Stimulated activated CD8-positive, alpha-beta memory T cell treated with anti-CD3 and anti-CD28 coated beads, Interleukin-7, amount 100 ng/mL, for 4 hours (primary cell): ENCODE results near the gene TCAIM.

Source experiments
- DNase-seq, 2 donors: peaks; one replicate each; pipeline ENCODE4 v3.0.0-alpha.2; 2020; ENCODE audit warnings: low read depth in 2 of 2

TCAIM gene, protein sequence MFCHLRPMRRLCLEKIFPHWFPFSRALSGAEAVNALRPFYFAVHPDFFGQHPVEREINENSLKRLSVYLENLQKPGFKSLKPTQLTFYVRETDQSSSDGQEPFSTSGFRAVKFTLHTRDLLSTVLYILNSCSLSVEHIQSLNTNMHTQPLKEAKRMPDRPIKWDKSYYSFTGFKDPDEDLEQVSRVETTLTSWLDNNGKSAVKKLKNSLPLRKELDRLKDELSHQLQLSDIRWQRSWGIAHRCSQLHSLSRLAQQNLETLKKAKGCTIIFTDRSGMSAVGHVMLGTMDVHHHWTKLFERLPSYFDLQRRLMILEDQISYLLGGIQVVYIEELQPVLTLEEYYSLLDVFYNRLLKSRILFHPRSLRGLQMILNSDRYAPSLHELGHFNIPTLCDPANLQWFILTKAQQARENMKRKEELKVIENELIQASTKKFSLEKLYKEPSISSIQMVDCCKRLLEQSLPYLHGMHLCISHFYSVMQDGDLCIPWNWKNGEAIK

DNA sequence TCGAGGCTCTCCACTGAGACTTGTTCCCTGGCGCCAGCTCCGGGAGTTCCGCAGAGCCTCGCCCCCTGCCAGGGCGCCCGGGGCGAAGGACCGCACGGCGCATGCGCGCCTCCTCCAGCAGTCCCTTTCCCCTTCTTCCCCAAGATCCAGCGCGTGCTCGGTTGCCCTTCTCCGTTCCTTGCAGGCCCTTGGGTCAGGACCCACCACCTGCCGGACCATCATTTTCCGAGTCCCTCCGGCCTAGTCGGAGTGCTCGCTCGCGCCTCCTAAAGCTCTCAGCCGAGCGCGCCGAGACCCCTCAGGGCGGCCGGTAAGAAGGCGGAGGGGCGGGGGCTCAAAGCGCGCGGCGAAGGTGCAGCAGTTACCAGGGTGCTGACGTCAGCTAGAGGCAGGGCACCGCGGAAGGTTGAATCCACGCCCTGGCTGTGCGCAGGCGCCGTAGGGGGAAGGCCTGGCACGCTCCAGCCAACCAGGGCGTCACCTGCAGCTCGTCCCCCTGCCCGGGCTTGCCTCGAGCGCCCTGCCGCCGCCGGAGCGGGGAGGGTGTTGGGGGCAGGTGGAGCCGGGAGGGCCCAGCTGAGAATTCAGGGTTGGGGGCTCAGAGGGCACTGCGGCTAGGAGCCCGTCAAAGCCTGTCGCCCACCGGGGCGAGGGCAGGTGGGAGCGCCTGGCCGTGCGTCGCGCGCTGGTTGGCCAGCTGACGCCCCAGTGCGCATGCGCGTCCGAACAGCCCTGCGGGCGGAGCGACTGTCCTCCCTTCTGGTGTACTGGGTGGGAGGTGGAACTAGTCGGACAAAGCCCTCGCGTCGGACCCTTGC, at the start of gene TCAIM:
TSS of gene TCAIM (plus strand) at position 757 of the 818 bp plus-strand sequence. CDS start 16,017 bp downstream, outside the sequence.
- DNase-seq, result peak; percentile 97 to 99

DNA sequence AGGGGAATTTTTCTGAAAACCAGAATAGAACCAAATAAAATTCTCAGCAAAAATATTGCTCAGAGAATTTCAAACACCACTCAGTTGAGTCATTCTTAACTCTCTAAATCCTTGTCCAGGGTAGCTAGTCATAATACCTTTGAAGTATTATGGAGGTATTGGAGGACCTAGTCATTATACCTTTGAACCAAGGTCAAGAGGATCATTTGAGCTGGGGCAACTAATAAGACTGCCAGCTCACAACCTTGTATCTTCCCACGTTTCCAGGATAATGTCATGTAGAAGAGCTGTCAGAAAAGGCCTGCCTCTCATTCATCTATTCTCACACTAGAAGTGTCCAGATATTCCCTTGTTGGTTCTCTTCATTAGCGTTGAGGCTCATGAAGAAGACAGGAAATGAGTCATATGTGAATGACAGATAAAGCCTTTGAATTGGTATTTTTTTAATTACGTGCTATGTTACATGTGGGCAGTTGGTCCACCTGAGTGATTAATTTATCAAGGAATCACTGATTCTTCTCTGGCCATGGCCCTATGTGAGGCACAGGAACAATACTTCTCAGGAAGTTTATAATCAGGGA, 48.6 kb upstream of the TCAIM start:
- DNase-seq, result no peak

DNA sequence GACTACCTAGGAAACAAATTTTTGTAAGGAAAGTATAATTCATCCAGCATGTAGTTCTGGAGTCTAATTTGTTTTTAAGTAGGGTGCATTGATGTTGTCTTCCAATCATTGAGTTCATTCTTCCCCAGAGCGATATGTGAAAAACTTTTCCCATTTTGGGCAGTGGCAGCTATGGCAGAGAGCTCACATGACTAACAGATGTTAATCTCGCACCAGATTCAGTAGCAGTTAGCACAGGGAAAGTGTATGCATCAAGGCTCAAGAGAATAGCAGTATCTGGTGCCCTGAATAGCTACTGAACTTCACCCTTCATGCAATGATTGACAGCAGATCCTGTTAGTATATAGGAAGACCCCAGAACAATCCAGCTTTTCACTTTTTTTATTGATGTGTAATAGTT, 46.3 kb upstream of the TCAIM start:
- DNase-seq, result no peak

DNA sequence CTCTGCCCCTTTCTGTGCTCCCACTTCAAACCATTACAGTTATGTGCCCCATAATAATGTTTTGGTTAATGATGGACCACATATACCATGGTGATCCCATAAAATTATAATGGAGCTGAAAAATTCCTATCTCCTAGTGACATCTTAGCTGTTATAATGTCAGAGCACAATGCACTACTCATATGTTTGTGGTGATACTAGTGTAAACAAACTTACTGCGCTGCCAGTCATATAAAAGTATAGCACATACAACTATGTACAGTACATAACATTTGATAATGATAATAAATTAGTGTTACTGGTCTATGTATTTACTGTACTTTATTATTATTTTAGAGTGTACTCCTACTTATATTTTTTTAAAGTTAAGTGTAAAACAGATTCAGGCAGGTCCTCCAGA, 45.6 kb upstream of the TCAIM start:
- DNase-seq, result no peak

DNA sequence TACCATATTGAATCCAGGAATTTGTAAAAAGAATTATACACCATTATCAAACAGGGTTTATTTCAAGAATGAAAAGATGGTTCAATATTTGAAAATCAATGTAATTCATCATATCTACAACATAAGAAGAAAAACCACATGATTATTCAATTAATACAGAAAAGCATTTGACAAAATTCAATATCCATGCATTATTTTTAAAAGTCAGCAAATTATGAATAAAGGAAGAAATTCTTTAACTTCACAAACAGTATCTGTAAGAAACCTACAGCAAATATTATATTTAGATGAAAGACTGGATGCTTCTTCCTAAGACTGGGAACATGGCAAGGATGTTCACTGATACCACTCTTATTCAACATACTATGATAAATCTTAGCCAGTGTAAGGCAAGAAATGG, 41.3 kb upstream of the TCAIM start:
- no peak for DNase-seq

DNA sequence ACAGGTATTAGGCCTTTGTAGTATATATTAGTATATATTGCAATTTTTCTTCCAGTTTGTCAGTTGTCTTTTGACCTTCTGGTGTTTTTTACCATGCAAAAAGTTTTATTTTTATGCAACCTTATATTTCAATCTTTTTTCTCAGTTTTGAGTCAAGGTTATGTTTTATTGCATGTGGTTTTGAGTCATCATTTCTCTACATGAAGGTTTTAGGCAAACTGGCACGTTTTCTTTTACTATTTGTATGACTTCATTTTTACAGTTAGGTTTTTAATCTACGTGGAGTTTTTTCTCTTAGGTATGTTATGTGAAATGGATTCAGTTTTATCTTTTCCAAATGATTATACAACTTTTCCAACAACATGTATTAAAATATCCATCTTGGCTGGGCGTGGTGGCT, 36.8 kb upstream of the TCAIM start:
- no peak for DNase-seq

DNA sequence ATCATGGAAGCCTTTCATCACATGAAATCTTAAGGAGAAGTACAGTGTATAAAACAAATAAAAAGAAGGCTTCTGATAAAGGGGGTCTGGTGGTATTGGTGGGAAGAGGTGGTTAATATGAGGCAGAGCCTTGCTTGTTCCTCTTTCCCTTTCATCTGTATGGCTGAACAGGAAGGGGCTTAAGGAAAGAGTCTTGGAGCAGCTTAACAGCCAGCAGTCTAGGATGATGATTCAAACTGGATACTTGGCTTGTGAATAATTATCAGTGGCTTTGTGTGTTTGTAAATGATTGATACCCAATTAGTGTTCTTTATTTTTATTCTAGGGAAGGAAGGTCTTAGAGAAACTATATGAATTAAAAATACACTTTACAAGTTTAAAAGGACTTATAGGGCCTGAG, 29.1 kb upstream of the TCAIM start:
- DNase-seq, result no peak

DNA sequence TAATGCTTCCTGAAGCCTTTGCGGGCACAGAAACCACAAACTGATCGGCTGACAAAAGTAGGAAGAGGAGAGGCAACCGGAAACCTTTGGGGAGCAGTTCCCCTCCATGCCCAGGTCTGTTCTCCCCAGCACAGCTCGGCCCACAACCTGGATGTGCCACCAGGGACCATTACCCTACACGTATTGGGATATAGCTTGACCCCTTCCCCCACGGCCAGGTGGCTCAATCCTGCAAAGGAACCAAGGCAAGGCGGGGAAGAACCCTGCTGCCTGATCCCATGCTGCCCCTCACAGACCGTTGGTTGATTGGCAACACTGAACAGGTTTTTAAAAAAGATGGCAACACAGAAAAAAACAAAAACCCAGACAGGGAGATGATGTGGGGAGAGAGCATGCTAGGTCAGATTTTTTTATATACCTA, 19.7 kb upstream of the TCAIM start:
- DNase-seq, result no peak

DNA sequence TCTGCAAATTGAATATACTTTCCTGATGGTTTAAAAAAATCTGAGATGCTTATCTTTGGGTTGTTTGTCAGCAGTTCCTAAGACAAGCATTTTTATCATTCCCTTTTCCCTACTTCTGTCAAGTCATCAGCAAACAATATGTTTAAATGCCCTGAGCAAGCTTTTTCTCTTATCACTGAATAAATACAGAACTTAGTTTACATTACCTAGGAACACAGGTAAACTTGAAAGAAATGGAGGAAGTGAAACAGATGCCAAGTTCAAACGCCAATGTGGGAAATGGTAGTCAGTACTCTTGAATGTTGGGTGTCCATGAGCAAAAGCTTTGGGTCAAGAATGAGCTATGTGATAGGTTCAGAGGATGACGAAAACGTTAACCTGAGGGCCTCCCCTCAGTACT, 17.2 kb upstream of the TCAIM start:
- no peak for DNase-seq

DNA sequence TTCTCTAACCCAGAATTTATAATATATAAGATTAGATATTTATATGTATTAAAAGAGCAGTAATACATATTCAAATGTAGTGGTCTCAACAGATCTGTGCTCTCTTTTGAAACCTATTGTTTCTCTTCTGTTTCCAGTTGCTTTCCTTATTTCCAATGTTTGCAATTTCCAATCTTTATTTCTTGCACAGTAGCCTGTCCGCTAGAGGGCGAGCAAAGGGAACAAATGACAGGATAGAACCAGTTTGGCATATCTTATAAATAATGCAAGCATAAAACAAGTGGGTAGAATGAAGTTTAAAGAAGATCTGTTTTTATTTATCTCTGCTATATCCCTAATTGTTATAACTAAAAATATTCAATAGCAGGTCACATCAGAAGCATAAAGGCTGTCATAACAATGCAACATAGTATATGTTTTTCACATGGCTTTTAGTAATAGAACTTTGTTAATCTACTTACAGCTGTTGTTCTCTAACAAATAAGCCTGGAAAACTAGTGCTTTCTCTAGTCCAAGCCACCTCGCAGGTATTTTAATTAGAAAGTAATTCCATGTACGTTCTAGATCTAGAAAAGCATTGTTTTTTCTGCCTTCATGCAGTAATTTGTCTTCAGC, 15.1 kb upstream of the TCAIM start:
- DNase-seq, result peak; percentile 13 to 20

DNA sequence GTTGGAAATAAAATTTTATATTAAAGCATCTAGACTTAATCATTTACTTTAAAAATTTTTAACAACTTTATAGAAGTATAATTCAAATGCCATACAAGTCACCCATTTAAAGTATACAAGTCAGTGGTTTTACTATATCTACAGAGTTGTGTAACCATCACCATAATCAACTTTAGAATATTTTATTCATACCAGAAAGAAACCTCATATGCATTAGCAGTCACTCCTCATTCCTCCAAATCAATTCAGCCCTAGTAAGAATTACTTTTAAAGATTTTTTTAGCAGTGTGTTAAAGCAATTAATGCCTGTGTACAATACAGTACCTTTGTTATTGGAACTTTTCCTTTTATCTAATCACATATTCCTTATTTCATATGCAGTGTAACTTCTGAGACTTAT, 14.0 kb upstream of the TCAIM start:
- no peak for DNase-seq

DNA sequence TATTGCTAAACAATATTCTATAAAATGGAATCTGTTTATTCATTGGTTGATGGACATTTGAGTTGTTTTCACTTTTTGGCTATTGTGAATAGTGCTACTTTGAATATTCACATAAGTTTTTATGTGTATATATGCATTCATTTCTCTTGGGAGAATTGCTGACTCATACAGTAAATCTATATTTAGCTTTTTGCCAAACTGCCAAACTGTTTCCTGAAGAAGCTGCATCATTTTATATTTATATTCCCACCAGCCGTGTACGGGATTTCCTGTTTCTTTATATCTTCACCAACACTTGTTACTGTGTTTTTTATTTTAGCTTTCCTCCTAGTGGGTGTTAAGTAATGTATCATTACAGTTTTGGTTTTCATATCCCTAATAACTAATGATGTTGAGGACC, 12.5 kb upstream of the TCAIM start:
- DNase-seq, result no peak

DNA sequence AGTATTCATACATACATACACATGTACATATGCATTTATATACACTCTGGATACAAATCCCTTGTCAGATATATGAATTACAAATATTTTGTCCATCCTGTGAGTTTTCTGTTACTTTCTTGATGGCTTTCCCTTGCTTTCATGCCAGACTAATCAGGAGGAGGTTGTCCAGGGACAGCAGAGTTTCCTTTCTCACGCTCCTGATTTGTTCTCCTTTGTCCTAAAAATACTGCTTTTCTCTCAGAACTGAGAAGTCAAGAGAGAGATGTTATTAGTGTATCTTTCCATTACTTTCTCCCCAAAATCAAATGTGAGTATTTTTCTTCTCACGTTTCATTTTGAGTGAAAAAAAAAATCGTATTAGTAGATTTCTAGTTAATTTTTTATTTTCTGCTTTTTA, 12.1 kb upstream of the TCAIM start:
- no peak for DNase-seq

DNA sequence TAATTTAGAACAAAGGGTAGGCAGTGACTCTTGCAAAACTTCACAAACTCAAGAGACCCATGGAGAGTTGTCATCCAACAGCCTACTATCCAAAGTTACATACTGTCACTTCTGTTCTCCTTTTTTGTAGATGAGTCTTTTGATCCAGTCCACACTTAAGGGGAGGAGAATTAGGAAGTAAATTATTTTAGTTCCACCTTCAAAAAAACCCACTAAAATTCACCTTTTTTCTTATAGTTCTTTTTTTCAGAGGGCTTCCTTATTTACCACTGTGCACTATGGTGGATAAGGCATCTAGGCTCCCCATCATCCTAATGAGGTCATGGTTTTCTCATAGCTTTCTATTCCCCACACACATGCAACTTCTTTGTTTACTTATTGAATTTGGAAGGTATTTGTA, 8.6 kb upstream of the TCAIM start:
- DNase-seq, result no peak

DNA sequence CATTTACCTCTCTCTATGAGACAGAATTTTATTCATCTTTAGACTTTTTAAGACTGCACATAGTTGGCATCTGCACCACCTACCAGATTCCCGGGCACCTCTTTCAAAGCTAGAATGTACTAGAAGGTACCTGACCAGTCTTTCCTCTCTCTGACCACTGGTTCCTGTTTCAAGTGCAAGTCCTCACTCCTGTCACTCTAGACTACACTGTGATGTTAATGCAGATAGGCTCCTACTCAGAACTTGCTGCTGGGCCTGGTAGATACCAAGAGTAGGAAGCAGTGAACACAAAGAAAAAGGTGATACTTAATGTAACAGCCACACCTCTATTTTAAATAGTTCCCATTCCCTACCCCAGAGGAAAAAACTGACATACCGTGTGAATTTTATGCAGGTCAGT, 8.1 kb upstream of the TCAIM start:
- DNase-seq, result no peak

DNA sequence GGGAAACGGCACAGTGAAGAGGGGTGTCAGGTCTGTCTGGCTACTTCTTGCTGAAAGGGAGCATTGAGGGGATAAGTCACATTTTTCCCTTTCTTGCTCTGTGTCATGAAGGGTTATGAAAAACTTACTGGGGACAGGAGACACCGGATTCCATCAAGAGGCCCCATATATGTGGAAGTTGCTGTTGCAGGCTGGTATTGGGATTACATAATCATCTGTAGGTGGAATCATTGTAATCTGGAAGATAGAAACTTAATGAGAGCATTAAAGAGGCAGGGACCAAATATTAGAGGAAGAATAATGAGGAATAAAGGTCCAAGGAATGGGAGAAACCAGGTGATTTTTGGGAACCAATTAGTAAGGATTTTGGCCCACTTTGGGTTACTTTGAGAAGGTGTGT, 4.2 kb upstream of the TCAIM start:
- no peak for DNase-seq

DNA sequence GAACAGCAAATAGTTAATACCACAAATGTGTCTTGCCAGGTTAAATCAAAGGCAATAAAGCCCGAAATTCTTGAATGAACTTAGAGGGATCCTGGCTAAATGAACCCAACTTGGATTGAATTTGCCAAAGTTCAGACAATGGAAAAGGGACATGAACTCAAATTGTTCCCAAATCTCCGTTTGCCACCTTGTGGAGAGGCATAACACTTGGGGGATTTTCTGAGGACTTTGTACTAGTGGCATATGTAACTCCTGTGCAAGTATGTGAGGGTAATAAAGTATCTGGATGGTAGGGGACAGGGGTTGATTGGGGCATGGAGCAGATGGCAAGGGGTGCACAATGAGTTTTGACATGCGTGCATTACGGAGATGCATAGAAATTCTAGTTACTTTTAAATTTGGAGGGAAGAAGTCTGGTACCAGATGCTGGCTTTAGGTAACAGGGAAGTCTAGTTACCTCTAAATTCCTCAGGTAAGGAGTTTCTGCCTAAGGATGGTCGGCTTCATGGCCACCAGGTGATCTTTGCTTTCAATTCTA, 1.2 kb upstream of the TCAIM start:
- no peak for DNase-seq

DNA sequence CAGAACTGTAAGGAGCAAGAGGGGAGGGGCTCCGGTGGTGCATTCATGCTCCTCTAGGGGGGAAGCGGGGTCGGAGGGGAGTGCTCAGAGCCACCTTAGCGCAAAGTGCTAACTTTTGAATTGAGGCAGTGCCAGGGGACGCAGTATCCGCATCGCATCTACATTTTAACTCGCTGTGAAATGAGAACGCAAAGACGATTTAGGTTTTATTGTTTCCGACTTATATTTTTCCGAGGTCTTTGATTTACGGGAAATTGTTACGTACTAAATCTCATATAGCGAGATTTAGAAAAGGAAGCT, 212 bp downstream of the TCAIM start:
- no peak for DNase-seq

DNA sequence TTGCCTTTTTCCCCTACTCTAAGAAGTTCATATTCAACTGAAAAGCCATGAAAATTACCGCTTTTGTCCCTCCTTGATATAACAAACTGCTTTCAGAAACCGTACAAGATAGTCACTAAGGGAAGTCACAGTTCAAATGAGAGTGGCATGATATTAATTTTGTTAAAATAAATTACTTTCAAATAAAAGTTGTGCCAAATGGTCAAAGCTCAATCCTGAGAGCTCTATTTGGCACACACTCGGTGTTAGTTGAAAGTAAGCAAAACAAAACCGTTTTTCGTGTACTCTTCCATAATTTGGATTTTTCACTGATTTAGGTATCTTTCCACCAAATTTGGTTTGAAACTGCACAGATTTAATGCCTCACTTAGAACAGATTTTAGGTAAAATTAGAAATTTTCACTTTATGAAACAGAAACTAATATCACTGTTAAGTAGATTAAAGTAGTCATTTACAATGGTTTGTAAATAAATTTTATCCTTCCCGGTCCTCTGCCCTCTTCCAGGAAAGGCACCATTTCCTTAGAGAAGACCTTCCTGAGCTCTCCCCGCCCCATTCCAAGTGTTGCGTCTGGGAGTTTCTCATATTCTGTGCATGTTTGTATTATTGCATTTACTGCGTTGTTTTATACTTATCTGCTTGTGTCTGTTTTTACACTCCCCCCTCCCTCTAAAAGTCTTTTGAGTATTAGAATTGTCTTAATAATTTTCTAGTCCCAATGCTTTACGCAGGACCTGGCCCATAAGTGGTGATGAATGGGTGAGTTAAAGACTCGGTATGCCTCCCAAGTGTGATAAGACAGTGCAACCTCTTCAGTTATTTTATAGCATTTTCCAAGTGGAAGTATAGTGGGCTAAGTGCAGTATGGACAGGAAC, 853 bp downstream of the TCAIM start:
- DNase-seq, result no peak

DNA sequence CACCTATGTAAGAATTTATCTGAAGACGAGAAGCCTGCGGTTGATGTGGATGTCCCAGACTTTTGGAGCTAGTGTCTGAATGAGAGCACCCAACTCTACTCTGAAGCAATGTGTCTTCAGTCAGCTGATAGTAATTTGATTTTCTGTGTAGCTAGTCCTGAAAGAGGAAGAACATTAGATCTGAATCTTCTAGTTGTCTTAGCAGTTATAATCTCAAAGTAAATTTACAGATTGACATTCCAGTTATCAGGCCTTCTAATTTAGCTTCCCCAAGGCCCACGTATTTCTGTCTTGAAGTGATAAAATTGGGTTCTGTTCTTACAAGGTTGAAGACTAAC, 1.5 kb downstream of the TCAIM start:
- no peak for DNase-seq

DNA sequence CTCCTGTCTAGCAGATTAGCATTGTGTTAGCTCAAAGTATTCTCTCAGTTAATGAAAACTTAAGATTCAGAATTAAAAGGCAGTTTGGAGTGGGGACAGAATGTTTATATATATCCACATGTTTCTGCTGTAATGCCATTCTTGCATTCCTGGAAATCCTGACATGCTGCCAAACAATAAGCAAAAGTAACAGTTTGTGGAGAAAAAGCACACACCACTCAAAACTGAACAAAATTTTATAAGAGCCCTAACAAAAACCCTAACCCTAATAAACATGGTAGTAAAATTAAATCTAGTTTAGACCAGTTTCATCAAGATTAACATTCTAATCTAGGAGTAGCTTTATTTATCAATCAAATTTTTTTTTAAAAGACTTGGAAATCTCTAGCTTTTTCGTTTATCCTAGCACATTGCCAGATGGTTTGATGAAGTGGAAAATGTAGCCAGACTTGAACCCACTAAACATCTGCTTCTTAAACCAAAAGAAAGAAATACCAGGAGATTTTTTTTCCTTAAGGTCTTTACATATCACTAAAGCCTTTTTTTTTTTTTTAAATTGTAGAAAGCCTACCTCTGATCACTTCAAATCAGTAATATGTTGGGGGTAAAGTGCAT, 3.7 kb downstream of the TCAIM start:
- DNase-seq, result no peak
